B cell (primary cell): ENCODE measurements around the gene SAP30. TPM values are rescaled to one million over a fixed set of nuclear protein-coding genes. Genes with fewer than 3 reads are reported as not detected.

Experiments
- ATAC-seq: fragments of 200-7000 bp; cut with Tn5 transposase; one replicate; pipeline ENCODE4 v1.10.0; 2021; ENCODE audit warnings: low read depth, mild to moderate bottlenecking, moderate number of reproducible peaks, moderate library complexity
- CTCF ChIA-PET: fragments of 350-600 bp; sonication (Branson Sonifier 250); formaldehyde crosslinking; loops from one replicate; lab custom pipeline; 2021; ENCODE audit warnings: antibody characterized with exemption, inconsistent platforms; lab: Charles Lee
- POLR2A ChIA-PET: fragments of 350-600 bp; sonication (Branson Sonifier 250); formaldehyde crosslinking; loops from one replicate; lab custom pipeline; 2021; ENCODE audit warnings: antibody characterized with exemption; lab: Charles Lee
- DNase-seq: peaks from one replicate; pipeline ENCODE4 v3.0.0; 2013
- H2AFZ ChIP-seq: 2 replicates; pipeline ENCODE4 v1.6.1; 2012; ENCODE audit warnings: mild to moderate bottlenecking, low read depth, low read length; ENCODE audit not compliant: insufficient read depth, poor library complexity, severe bottlenecking
- H3K27ac ChIP-seq, 2 donors: 1 replicate in 1 of 2; 2 replicates in 1 of 2; pipeline ENCODE4 v1.5.1; 2012 to 2013; ENCODE audit warnings: low read length in 2 of 2, mild to moderate bottlenecking in 2 of 2, moderate library complexity in 1 of 2
- H3K27me3 ChIP-seq, 4 experiments: fragments of 200-600 bp in 1 of 4; sonication (generic) in 1 of 4; replicated peaks in 1 of 4; 1 replicate in 2 of 4; 2 replicates in 2 of 4; pipeline versions ENCODE4 v1.6.1 to v1.7.0; 2013 to 2016; ENCODE audit warnings: low read length in 3 of 4, mild to moderate bottlenecking in 2 of 4, mixed read lengths in 1 of 4, moderate library complexity in 1 of 4; ENCODE audit not compliant: insufficient read depth in 4 of 4, control insufficient read depth in 3 of 4; ENCODE audit errors: control extremely low read depth in 1 of 4
- H3K36me3 ChIP-seq, 2 experiments: replicated peaks in 1 of 2; 1 replicate in 1 of 2; 2 replicates in 1 of 2; pipeline versions ENCODE4 v1.6.1 to v1.7.1; 2013; ENCODE audit warnings: low read length in 1 of 2; ENCODE audit not compliant: insufficient read depth in 2 of 2, control insufficient read depth in 1 of 2; ENCODE audit errors: control extremely low read depth in 1 of 2, extremely low read depth in 1 of 2
- H3K4me1 ChIP-seq, 2 donors: fragments of 200-600 bp in 1 of 2; sonication (generic) in 1 of 2; 1 replicate in 1 of 2; 2 replicates in 1 of 2; pipeline versions ENCODE4 v1.5.1 to v1.6.1; 2013 to 2017; ENCODE audit warnings: low read length in 2 of 2; ENCODE audit not compliant: control insufficient read depth in 2 of 2, insufficient read depth in 2 of 2
- H3K4me2 ChIP-seq: replicated peaks from 2 replicates; pipeline ENCODE3; 2012; ENCODE audit warnings: mild to moderate bottlenecking, low read depth, low read length; ENCODE audit not compliant: poor library complexity, severe bottlenecking
- H3K4me3 ChIP-seq, 5 experiments: fragments of 200-600 bp in 1 of 5; sonication (generic) in 1 of 5; 1 replicate in 3 of 5; 2 replicates in 2 of 5; pipeline versions ENCODE4 v1.5.1 to v1.7.0; 2011 to 2016; ENCODE audit warnings: low read length in 4 of 5, mild to moderate bottlenecking in 4 of 5, low read depth in 2 of 5, control low read depth in 1 of 5, moderate library complexity in 1 of 5; ENCODE audit not compliant: insufficient read depth in 1 of 5; ENCODE audit errors: control extremely low read depth in 1 of 5, extremely low read depth in 1 of 5
- H3K79me2 ChIP-seq: fragments of 200-600 bp; sonication (generic); one replicate; pipeline ENCODE4 v1.6.0; 2016; ENCODE audit warnings: low read length; ENCODE audit not compliant: control insufficient read depth, insufficient read depth
- H3K9ac ChIP-seq: fragments of 200-600 bp; sonication (generic); 2 replicates; pipeline ENCODE4 v1.6.1; 2017; ENCODE audit warnings: mild to moderate bottlenecking, low read length, moderate library complexity
- H3K9me3 ChIP-seq, 3 donors: one replicate each; pipeline versions ENCODE4 v1.6.1 to v1.7.1; 2013; ENCODE audit warnings: low read length in 2 of 3; ENCODE audit not compliant: control insufficient read depth in 2 of 3, insufficient read depth in 1 of 3; ENCODE audit errors: control extremely low read depth in 1 of 3
- H4K20me1 ChIP-seq: 2 replicates; pipeline ENCODE4 v1.6.0; 2012; ENCODE audit warnings: mild to moderate bottlenecking, low read length; ENCODE audit not compliant: insufficient read depth, control insufficient read depth, poor library complexity, severe bottlenecking
- H3K27ac Mint-ChIP-seq: one replicate; pipeline ENCODE4 v1.8.0; 2021; ENCODE audit warnings: mixed read lengths
- H3K27me3 Mint-ChIP-seq: one replicate; pipeline ENCODE4 v1.8.0; 2021; ENCODE audit warnings: mixed read lengths
- H3K4me1 Mint-ChIP-seq: one replicate; pipeline ENCODE4 v1.8.0; 2021; ENCODE audit warnings: mixed read lengths
- H3K4me3 Mint-ChIP-seq: one replicate; pipeline ENCODE4 v1.8.0; 2021; ENCODE audit warnings: mixed read lengths
- H3K9me3 Mint-ChIP-seq: one replicate; pipeline ENCODE4 v1.8.0; 2022; ENCODE audit warnings: mixed read lengths; ENCODE audit not compliant: insufficient read depth
- CTCF ChIP-seq: fragments of 200-600 bp; IDR thresholded peaks from one replicate; pipeline ENCODE4 v1.8.0; 2022; ENCODE audit warnings: antibody characterized with exemption, mild to moderate bottlenecking
- EZH2 ChIP-seq: IDR thresholded peaks from 2 replicates; pipeline ENCODE4 v1.6.1; 2012; ENCODE audit warnings: borderline replicate concordance, low read depth, mild to moderate bottlenecking, moderate library complexity, low read length; ENCODE audit not compliant: insufficient read depth, poor library complexity, severe bottlenecking
- WGBS: methylation state at CpG from one replicate; pipeline ENCODE4 v1.1.5; 2013; ENCODE audit warnings: missing lambda C conversion rate; ENCODE audit not compliant: insufficient coverage; 5-methylcytosine and 5-hydroxymethylcytosine counted together
- intact Hi-C: fragments of 100-400 bp; cut with micrococcal nuclease; formaldehyde crosslinking; loops from one replicate; pipeline ENCODE4 v1.10.0; 2022
- polyA plus RNA-seq: library from polyadenylated mRNA; depleted of rRNA; stranded (reverse); fragments of >200 nt; gene quantifications from 2 replicates; pipeline ENCODE4 v1.2.3, GENCODE V29; 2012
- total RNA-seq, 2 donors: library from RNA; stranded (reverse); fragments of 120-200 nt in 1 of 2; gene quantifications; 1 replicate in 1 of 2; 2 replicates in 1 of 2; pipeline versions ENCODE4 v1.2.3 to v1.2.4, GENCODE V29; 2013 to 2022

The SAP30 gene
- total and polyA plus RNA-seq, 2 donors (not counting 1 experiment from before 2014, with no cell fraction given), result 2.5 to 3.5 TPM

- Histone ChIP-seq H3K36me3 (no peaks in the 10 kb centered on the region), H3K4me2 (no peak overlapping the region), H3K4me3 (no peak overlapping the region), H3K4me1 (no peaks in the 10 kb centered on the region), H3K9me3 (no peaks in the 10 kb centered on the region), H3K79me2 (no peaks in the 10 kb centered on the region), H4K20me1 (no peaks in the 10 kb centered on the region), H2AFZ (no peak overlapping the region), H3K27me3 (no peaks in the 10 kb centered on the region), H3K9ac (no peak overlapping the region), H3K27ac (no peak overlapping the region)
- no peak for TF ChIP-seq CTCF
- TF ChIP-seq EZH2, result no peak
- Mint-ChIP-seq H3K4me3 (no peak overlapping the region), H3K27me3 (no peaks in the 10 kb centered on the region), H3K9me3 (no peaks in the 10 kb centered on the region), H3K4me1 (no peaks in the 10 kb centered on the region), H3K27ac (no peak overlapping the region)
- DNase-seq (no peak), ATAC-seq (no peak)
- CTCF ChIA-PET, result no interaction called here
- POLR2A ChIA-PET, result no interaction called here
- intact Hi-C loops, result no loop called here
Observed at GRCh38 chr4:173398220-173398619, 27.5 kb downstream of the SAP30 start.

- CTCF ChIA-PET, result no interaction called here
- no peaks in the 10 kb centered on the region for H3K27me3 Mint-ChIP-seq
- intact Hi-C loops, result no loop called here
Observed at GRCh38 chr4:173398779-173399415, 28.1 kb downstream of the SAP30 start, which contains the start of gene SCRG1. SCRG1 (minus strand) TSS chr4:173399116; CDS start chr4:173391414, 7,702 bp downstream.

More at GRCh38 chr4:173398779-173399415, 28.1 kb downstream of the SAP30 start, which contains the start of gene SCRG1:
- Histone ChIP-seq H3K27ac (no peak within 1 kb of the TSS), H3K79me2 (no peaks in the 10 kb centered on the region), H3K36me3 (no peaks in the 10 kb centered on the region), H3K4me1 (no peaks in the 10 kb centered on the region), H3K9ac (no peak within 1 kb of the TSS), H2AFZ (no peak within 1 kb of the TSS), H3K4me2 (no peak within 1 kb of the TSS), H3K27me3 (no peaks in the 10 kb centered on the region), H4K20me1 (no peaks in the 10 kb centered on the region), H3K4me3 (no peak within 1 kb of the TSS), H3K9me3 (no peaks in the 10 kb centered on the region)
- H3K9me3 Mint-ChIP-seq, result no peaks in the 10 kb centered on the region
- POLR2A ChIA-PET, result no interaction called here
- ATAC-seq (no peak), DNase-seq (no peak)
- no peak within 1 kb of the TSS for H3K27ac Mint-ChIP-seq
- no peak within 1 kb of the TSS for H3K4me3 Mint-ChIP-seq
- no peaks in the 10 kb centered on the region for H3K4me1 Mint-ChIP-seq
- WGBS, result 94% methylated on average over 2 of the region's 4 CpGs
- TF ChIP-seq CTCF (no peak), EZH2 (no peak)
